Measurements from ENCODE around the gene VEGFC.

Gene VEGFC

GRCh38 chr4:176762661-176763308, 29.9 kb downstream of the VEGFC start:
- no peak for DNase-seq (ENCODE audit: low read depth in 2 of 2)

DNA sequence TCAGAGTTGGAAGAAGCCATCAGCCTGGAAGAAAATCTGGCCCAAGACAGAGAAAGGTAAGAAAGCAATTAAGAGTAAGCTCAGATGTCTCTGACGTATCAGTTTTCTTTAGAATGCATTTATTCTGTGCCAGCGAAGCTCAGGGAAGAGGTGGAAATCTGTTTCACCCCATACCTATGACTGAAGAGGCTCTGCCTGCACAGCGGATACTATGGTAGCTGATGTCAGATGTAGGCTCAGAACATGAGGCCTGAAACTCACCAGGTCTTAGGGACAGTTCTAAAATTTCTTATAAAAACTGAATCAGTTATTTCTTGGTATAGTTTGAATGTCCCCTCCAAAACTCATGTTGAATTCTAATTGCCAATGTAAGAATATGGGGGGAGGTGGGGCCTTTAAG, 30.9 kb downstream of the VEGFC start:
- no peak for DNase-seq (ENCODE audit: low read depth in 2 of 2)

GRCh38 chr4:176760471-176760870, 32.3 kb downstream of the VEGFC start:
- no peak for DNase-seq (ENCODE audit: low read depth in 2 of 2)

DNA sequence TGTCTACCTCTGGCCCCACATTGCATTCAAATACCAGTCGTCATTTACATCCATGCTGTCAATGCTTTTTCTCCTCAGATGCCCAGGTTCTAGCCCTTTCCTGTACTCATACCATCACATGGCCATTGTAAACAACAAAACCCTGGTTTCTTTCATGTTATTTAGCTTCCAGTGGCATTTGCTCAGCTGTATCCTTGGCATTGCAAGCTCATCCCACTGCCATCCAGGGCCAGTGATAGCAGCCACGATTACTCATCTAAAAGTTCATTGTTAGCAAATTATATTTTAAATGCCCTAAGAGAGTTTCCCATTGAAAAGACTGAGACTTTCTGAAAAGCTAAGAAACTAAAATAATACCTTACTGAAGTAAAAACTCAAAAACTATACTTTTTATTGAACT, 34.0 kb downstream of the VEGFC start:
- no peak for DNase-seq (ENCODE audit: low read depth in 2 of 2)

GRCh38 chr4:176758323-176758722, 34.4 kb downstream of the VEGFC start:
- DNase-seq (ENCODE audit: low read depth in 2 of 2), result no peak

GRCh38 chr4:176755613-176756012, 37.1 kb downstream of the VEGFC start:
- no peak for DNase-seq (ENCODE audit: low read depth in 2 of 2)

DNA sequence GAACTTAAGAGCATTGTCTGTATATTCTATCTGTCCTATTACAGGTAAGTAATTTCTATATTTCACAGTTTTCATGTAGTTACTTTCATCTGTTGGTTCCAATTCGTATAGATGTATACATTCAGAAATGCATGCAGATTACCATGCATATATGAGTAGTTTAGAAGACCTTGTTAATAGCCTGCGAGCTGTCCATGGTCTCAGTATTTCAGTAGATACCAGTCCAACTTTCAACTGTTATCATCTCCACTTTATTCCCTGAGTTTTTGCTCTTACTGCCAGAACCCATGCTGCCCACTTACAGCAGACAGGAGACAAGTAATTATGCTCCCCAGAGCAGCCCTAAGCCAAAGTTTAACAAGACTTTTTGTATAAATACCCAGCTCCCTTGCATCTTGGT, 37.7 kb downstream of the VEGFC start:
- DNase-seq (ENCODE audit: low read depth in 2 of 2), result no peak

GRCh38 chr4:176753049-176753448, 39.7 kb downstream of the VEGFC start:
- no peak for DNase-seq (ENCODE audit: low read depth in 2 of 2)

DNA sequence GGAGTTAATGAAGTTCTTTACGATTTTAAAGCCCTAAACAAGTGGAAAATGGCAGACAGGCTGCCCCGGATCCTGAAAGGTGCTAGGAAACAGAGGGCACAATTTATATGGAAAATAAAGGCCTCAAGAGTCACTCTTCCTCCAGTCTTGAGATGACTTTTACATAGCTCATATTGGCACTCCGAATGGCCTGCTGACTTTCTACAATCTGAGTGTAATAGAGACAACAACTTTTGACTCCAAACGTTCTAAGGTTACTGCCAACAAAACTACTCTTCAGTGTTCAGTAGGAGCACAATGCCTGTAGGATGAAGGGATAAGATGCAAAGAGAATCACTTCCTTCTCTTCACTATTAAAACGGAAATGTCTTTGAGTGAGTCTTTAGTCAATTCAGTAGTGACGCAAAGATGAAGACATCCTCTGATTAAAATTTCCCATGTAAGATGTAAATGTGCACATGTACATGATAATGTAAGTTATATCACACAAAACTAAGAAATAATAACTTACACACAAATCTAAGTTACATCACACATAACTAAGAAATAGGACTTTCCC, 40.5 kb downstream of the VEGFC start:
- DNase-seq (ENCODE audit: low read depth in 2 of 2), result no peak

DNA sequence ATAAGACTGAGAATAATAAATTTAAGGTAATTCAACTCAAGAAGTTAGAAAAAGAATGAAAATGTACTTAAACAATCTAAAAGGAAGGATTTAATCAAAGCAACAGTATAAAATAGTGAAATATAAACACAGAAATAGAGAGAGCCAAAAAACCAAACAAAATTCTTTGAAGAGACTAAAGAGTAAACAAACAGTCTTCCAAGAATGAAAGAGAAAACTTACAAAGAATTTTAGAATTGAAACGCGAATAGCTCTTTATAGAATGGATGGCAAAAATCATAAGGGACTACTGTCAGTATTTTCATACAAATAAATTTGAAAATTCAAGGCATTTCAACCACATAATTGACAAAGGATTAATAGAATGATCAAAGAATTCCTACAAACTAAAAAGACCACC, 41.7 kb downstream of the VEGFC start:
- DNase-seq (ENCODE audit: low read depth in 2 of 2), result no peak

DNA sequence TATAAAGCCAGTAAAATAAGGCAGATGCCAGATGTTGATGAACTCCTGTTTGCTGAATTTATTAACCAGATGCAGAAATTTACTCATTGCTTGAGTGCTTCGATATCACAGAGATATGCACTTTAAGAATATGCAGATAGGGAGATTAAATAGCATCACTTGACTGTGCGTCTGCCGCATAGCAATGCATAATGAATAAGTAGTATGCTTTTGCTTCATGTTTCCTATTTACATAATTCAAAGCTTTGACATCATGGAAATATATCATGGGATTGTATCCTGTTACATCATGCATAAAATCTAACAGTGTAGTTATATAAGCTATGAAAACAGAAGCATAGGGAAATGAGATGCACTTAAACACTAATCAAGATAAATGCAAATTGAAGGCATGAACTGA, 45.9 kb downstream of the VEGFC start:
- no peak for DNase-seq (ENCODE audit: low read depth in 2 of 2)

- DNase-seq (ENCODE audit: low read depth in 2 of 2), result no peak
Measured at GRCh38 chr4:176745902-176746301, 46.8 kb downstream of the VEGFC start.

GRCh38 chr4:176744091-176744490, 48.6 kb downstream of the VEGFC start:
- DNase-seq (ENCODE audit: low read depth in 2 of 2), result no peak

DNA sequence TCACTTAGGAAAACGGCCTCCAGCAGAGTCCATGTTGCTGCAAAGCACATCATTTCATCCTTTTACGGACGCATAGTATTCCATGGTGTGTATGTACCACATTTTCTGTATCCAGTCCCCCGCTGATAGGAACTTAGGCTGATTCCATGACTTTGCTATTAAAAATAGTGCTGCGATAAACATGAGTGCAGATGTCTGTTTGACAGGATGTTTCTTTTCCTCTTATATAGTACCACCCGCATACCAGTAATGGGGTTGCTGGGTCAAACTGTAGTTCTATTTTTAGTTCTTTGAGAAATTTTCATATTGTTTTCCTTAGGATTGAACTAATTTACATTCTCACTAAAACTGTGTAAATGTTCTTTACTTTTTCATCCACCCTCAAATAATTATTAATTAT, 50.5 kb downstream of the VEGFC start:
- DNase-seq (ENCODE audit: low read depth in 2 of 2), result no peak

- no peak for DNase-seq (ENCODE audit: low read depth in 2 of 2)
Measured at GRCh38 chr4:176741253-176741652, 51.5 kb downstream of the VEGFC start.

- DNase-seq (ENCODE audit: low read depth in 2 of 2), result no peak
Measured at GRCh38 chr4:176735300-176735699, 57.4 kb downstream of the VEGFC start.

- DNase-seq (ENCODE audit: low read depth in 2 of 2), result no peak
Measured at GRCh38 chr4:176734461-176734860, 58.3 kb downstream of the VEGFC start.

- DNase-seq (ENCODE audit: low read depth in 2 of 2), result no peak
Measured at GRCh38 chr4:176729489-176729888, 63.2 kb downstream of the VEGFC start.

DNA sequence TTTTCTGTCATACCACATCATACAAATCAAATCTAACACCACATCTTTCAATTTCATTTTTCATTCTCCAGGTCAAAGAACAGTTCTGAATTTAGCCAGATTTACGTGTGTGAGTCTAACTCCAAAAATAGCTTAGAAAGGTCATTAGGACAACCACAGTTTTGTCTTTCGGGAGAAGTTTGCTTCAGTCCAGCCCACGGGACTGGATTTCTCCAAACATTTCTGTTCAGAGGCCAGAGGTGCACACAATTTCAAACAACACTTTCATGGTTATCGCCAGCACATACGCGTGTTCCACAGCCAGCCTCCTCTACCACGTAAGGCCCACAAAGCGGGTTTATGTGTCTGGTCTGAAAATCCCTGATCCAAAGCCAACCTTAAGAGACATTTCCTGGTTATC, 65.9 kb downstream of the VEGFC start:
- no peak for DNase-seq (ENCODE audit: low read depth in 2 of 2)

DNA sequence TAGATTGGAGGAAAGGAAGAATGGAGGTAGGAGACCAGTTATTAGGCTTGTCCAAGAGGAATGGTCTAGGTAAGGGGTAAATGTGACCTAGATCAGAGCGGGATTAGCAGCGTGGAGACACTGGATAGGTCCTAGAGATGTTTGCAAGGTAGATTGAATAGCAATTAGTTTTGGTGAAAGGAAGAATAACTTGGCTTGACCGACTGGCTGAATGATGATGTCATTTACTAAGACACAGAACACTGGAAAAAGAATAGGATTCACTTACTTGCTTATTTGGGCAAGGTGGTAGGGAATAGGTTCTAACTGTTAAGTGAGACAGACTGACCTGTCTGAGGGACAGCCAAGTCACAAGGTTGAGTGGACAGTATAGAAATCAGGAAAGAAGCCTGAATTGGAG, 71.3 kb downstream of the VEGFC start:
- DNase-seq (ENCODE audit: low read depth in 2 of 2), result no peak

GRCh38 chr4:176718881-176719280, 73.8 kb downstream of the VEGFC start:
- DNase-seq (ENCODE audit: low read depth in 2 of 2), result no peak

DNA sequence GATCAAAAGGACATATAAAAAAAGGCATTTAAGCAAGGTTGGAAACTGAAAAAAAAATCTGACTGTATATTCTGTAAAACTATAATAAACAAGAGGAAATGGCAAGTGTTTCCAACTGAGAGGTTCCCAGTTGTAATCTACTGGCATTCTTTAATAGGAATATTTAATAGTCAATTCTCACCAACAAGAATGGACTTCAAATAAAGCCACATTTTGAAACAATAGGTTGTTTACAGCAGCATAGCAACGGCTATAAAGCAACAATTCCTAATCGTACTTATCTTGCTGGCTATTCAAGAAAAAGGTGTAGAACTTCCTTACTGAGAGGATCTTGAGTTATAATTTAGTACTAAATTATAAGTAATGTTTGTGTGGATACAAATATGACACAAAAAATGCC, 75.5 kb downstream of the VEGFC start:
- DNase-seq (ENCODE audit: low read depth in 2 of 2), result no peak

- DNase-seq (ENCODE audit: low read depth in 2 of 2), result no peak
Measured at GRCh38 chr4:176709417-176709816, 83.3 kb downstream of the VEGFC start.

GRCh38 chr4:176708771-176709311, 83.9 kb downstream of the VEGFC start:
- DNase-seq (ENCODE audit: low read depth in 2 of 2), result no peak

Measured in stimulated activated CD8-positive, alpha-beta memory T cell treated with anti-CD3 and anti-CD28 coated beads, Interleukin-15, amount 100 ng/mL, for 48 hours (primary cell).